ENCODE data around the gene GSAP. TPM values are rescaled to one million over a fixed set of nuclear protein-coding genes. Genes with fewer than 3 reads are reported as not detected.

The GSAP gene
- total RNA-seq, 4 donors from 2014 or later, result 12.6 to 22.8 (median 17.0) TPM

DNA sequence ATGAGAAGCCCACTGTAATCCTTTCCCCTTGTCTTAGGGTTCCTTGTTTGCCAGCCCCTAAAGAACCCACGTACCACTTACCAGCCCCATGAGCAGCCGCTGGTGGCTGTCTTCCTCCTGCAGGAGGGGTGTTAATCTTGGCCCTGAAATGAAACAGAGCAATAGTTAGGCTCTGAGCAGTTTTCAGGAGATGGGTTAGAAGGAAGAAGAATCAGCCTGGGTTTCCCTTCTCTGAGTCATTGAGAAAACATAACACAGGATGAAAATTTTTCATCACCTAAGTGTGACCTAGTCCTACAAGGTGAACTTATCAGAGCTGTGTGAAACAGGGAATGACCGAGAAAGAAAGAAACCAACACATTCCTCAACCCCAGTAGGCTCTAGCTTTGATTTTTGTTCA is 90.0 kb downstream of the GSAP start:
- Histone ChIP-seq H3K4me3 (no peak overlapping the region), H3K27ac (replicated peaks in 1 of 4) (peak overlapping the region; percentile 78 to 84 (median 79)), H3K27me3 (no peaks in the 10 kb centered on the region), H3K36me3 (peaks cover 0 to 10% (median 0%) of the 10 kb centered on the region in 4 donors), H3K4me1 (peaks cover 33 to 65% (median 51%) of the 10 kb centered on the region in 4 donors), H3K9me3 (no peaks in the 10 kb centered on the region)
- TF ChIP-seq, protein P1, sequence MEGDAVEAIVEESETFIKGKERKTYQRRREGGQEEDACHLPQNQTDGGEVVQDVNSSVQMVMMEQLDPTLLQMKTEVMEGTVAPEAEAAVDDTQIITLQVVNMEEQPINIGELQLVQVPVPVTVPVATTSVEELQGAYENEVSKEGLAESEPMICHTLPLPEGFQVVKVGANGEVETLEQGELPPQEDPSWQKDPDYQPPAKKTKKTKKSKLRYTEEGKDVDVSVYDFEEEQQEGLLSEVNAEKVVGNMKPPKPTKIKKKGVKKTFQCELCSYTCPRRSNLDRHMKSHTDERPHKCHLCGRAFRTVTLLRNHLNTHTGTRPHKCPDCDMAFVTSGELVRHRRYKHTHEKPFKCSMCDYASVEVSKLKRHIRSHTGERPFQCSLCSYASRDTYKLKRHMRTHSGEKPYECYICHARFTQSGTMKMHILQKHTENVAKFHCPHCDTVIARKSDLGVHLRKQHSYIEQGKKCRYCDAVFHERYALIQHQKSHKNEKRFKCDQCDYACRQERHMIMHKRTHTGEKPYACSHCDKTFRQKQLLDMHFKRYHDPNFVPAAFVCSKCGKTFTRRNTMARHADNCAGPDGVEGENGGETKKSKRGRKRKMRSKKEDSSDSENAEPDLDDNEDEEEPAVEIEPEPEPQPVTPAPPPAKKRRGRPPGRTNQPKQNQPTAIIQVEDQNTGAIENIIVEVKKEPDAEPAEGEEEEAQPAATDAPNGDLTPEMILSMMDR (IDR thresholded peaks at IDR 0.05), result no peak
- TF ChIP-seq POLR2AphosphoS5 (IDR thresholded peaks at IDR 0.05), result no peak
- intact Hi-C loops (cut with DNase I), result loop anchor here (5.0 kb wide), 1 partner anchor 124 kb away; no protein-coding TSS in a partner anchor
- WGBS, result 81% methylated on average over 3 of the region's 3 CpGs
- no peak for DNase-seq (ENCODE audit: extremely low spot score)

DNA sequence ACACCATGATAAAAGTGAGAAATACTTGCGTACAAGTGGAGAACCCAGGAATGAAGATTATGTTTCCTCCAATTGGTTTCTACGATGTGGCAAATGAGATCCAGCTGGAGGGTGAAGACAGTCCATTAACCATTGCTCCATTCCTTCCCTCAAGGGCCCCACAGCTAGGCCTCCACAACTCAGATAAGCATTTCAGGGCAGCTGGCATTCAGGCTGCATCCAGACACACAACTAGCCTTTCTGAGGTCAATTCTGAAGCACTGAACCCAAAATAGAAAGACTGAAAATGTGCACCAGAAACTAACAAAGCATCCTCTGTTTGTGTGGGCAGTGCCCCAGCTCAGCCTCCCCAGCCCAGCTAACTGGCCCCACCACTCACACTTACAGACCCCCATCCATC is 94.8 kb downstream of the GSAP start:
- H3K27ac ChIP-seq (replicated peaks in 1 of 4), result no peak overlapping the region
- no peak for DNase-seq (ENCODE audit: extremely low spot score)

DNA sequence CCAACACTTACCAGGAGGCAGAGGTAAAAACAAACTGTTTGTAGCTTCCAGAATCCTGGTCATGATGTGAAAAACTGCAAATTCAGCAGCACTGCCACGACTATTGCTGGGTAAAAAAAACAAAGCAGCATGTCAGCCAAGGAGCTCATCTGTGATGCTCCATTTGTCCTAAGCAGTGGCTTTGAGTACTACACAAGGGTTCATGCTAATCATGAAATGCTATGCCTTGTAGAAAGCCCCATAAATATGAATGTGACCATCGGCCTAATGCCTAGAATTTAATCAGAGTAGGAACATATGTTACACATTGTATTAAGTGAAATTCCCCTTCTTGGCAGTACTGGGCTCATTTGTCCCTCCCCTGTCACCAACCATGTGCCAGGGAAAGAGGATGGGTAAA is 95.4 kb downstream of the GSAP start:
- no peak overlapping the region for H3K4me3 ChIP-seq
- peaks cover 0 to 16% (median 5%) of the 10 kb centered on the region in 4 donors for H3K4me1 ChIP-seq
- H3K36me3 ChIP-seq, result peaks cover 0 to 16% (median 10%) of the 10 kb centered on the region in 4 donors
- no peaks in the 10 kb centered on the region for H3K27me3 ChIP-seq
- TF ChIP-seq EP300 (IDR thresholded peaks at IDR 0.05) (no peak), POLR2A (IDR thresholded peaks at IDR 0.05; ENCODE audit: low read depth) (no peak), POLR2AphosphoS5 (IDR thresholded peaks at IDR 0.05) (no peak)
- TF ChIP-seq, protein P1 (IDR thresholded peaks at IDR 0.05), result no peak
- WGBS, result 53% methylated on average over 2 of the region's 2 CpGs
- intact Hi-C loops (cut with DNase I), result no loop called here
- DNase-seq (ENCODE audit: extremely low spot score), result no peak
- H3K9me3 ChIP-seq, result no peaks in the 10 kb centered on the region
- no peak overlapping the region for H3K27ac ChIP-seq (replicated peaks in 1 of 4)

More for the DNA sequence above, 94.8 kb downstream of the GSAP start:
- 93% methylated on average over 2 of the region's 2 CpGs for WGBS
- intact Hi-C loops (cut with DNase I), result no loop called here
- peaks cover under 1 to 17% (median 10%) of the 10 kb centered on the region in 4 donors for H3K4me1 ChIP-seq
- peaks cover 0 to 16% (median 10%) of the 10 kb centered on the region in 4 donors for H3K36me3 ChIP-seq
- no peaks in the 10 kb centered on the region for H3K27me3 ChIP-seq
- no peak overlapping the region for H3K4me3 ChIP-seq
- no peaks in the 10 kb centered on the region for H3K9me3 ChIP-seq
- TF ChIP-seq, protein P1 (IDR thresholded peaks at IDR 0.05), result no peak
- no peak for TF ChIP-seq POLR2A (IDR thresholded peaks at IDR 0.05; ENCODE audit: low read depth)
- TF ChIP-seq POLR2AphosphoS5 (IDR thresholded peaks at IDR 0.05), result no peak
- TF ChIP-seq EP300 (IDR thresholded peaks at IDR 0.05), result no peak

DNA sequence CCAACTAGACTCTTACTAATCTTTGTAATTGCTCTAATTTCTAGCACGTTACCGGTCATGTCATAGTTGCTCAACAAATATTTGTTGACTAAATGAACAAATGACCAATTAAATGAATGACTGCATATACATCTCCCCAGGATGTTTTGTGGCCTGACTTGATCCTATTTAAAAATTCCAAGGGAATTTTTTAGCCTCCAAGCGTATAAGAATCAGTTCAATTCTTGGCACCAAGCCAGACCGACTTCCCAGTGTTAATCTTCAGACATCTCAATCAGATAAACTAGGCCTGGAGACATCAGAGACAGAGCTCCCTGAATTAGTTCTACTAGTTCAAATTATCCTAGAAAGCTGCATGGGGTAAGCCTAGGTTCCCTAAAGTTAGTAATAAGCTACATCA is 96.0 kb downstream of the GSAP start:
- Histone ChIP-seq H3K27ac (replicated peaks in 1 of 4) (no peak overlapping the region), H3K4me3 (no peak overlapping the region), H3K9me3 (no peaks in the 10 kb centered on the region), H3K27me3 (no peaks in the 10 kb centered on the region), H3K4me1 (peaks cover 0 to 19% (median 11%) of the 10 kb centered on the region in 4 donors), H3K36me3 (peaks cover 0 to 16% (median 10%) of the 10 kb centered on the region in 4 donors)
- TF ChIP-seq, protein P1 (IDR thresholded peaks at IDR 0.05), result no peak
- no peak for TF ChIP-seq POLR2AphosphoS5 (IDR thresholded peaks at IDR 0.05)
- TF ChIP-seq POLR2A (IDR thresholded peaks at IDR 0.05; ENCODE audit: low read depth), result no peak
- no peak for TF ChIP-seq EP300 (IDR thresholded peaks at IDR 0.05)
- no peak for DNase-seq (ENCODE audit: extremely low spot score)
- intact Hi-C loops (cut with DNase I), result no loop called here
- WGBS, result 68% methylated on average over 4 of the region's 4 CpGs

DNA sequence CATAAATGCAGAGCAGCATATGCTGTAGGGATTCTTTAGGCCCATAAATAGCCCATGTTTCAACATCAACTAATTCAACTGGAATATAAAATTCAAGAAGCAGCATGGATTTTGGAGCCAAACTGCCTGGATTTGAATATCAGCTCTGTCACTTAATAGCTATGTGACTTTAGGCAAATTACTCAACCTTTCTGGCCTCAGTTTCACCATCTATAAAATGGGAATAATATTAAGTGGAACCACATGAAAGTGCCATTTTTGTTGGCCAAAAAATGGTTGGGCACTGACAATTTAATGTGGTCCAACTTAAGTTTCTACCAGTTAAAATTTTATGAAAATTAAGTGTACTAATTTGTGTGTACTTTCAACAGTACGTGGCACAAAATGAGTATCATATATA is 98.1 kb downstream of the GSAP start:
- 100% methylated on average over 1 of the region's 1 CpG for WGBS
- peaks cover 0 to 29% (median 10%) of the 10 kb centered on the region in 4 donors for H3K36me3 ChIP-seq

More for the DNA sequence above, 98.1 kb downstream of the GSAP start:
- Histone ChIP-seq H3K4me3 (no peak overlapping the region), H3K4me1 (peaks cover 10 to 32% (median 30%) of the 10 kb centered on the region in 4 donors), H3K9me3 (no peaks in the 10 kb centered on the region), H3K27ac (replicated peaks in 1 of 4) (no peak overlapping the region), H3K27me3 (no peaks in the 10 kb centered on the region)
- intact Hi-C loops (cut with DNase I), result no loop called here
- no peak for TF ChIP-seq POLR2AphosphoS5 (IDR thresholded peaks at IDR 0.05)
- TF ChIP-seq, protein P1 (IDR thresholded peaks at IDR 0.05), result no peak
- TF ChIP-seq POLR2A (IDR thresholded peaks at IDR 0.05; ENCODE audit: low read depth), result no peak
- no peak for TF ChIP-seq EP300 (IDR thresholded peaks at IDR 0.05)
- no peak for DNase-seq (ENCODE audit: extremely low spot score)

All from esophagus muscularis mucosa (tissue), 4 donors.